Activated CD4-positive, CD25-positive, alpha-beta regulatory T cell treated with anti-CD3 and anti-CD28 coated beads, Interleukin-2, amount 50 U/mL, for 24 hours (primary cell): Measurements from ENCODE around the gene EEF2K.
"Not testable (repeated sequence)": the region's sequence is repeated elsewhere in the genome, so short reads cannot be mapped to it uniquely, and the experiment has no call there.

Experiments used
- ATAC-seq, 2 donors: fragments of 150-1000 bp; cut with Tn5 transposase; one replicate each; pipeline ENCODE4 v1.10.0; 2021; ENCODE audit warnings: mild to moderate bottlenecking in 1 of 2, moderate library complexity in 1 of 2

EEF2K gene

GRCh38 chr16:22206013-22206841 lies at the start of gene EEF2K:
Gene EEF2K, plus strand, starts transcription at chr16:22206278. Its CDS starts 19,452 bp downstream, at chr16:22225730.
- peak; percentile 84 to 88 for ATAC-seq

GRCh38 chr16:22161401-22161800 lies 44.7 kb upstream of the EEF2K start:
- ATAC-seq, result no peak

GRCh38 chr16:22161999-22162655 lies 44.0 kb upstream of the EEF2K start, which contains the start of gene SDR42E2:
Gene SDR42E2, plus strand, starts transcription at chr16:22162506. Its CDS starts 3,077 bp downstream, at chr16:22165583.
- peak; percentile 38 to 53 for ATAC-seq

- ATAC-seq, result no peak
Measured at GRCh38 chr16:22162656-22163009, 43.4 kb upstream of the EEF2K start.

- no peak for ATAC-seq
Measured at GRCh38 chr16:22163806-22164205, 42.3 kb upstream of the EEF2K start.

- ATAC-seq, result no peak
Measured at GRCh38 chr16:22164482-22164881, 41.6 kb upstream of the EEF2K start.

GRCh38 chr16:22165508-22166285 lies 40.4 kb upstream of the EEF2K start:
- no peak for ATAC-seq

GRCh38 chr16:22171953-22172352 lies 34.1 kb upstream of the EEF2K start:
- ATAC-seq, result no peak

- not testable (repeated sequence) for ATAC-seq
Measured at GRCh38 chr16:22172642-22173041, 33.4 kb upstream of the EEF2K start.

- no peak for ATAC-seq
Measured at GRCh38 chr16:22174642-22175041, 31.4 kb upstream of the EEF2K start.

- ATAC-seq, result no peak
Measured at GRCh38 chr16:22177968-22178930, 27.8 kb upstream of the EEF2K start.

GRCh38 chr16:22181426-22181825 lies 24.7 kb upstream of the EEF2K start:
- no peak for ATAC-seq

GRCh38 chr16:22181843-22182242 lies 24.2 kb upstream of the EEF2K start:
- ATAC-seq, result no peak

GRCh38 chr16:22183335-22183734 lies 22.7 kb upstream of the EEF2K start:
- ATAC-seq, result no peak

- ATAC-seq, result peak in 1 of 2 donors; percentile 22
Measured at GRCh38 chr16:22183901-22184614, 22.0 kb upstream of the EEF2K start.

- ATAC-seq, result no peak
Measured at GRCh38 chr16:22184615-22184968, 21.5 kb upstream of the EEF2K start.

- no peak for ATAC-seq
Measured at GRCh38 chr16:22186517-22186916, 19.6 kb upstream of the EEF2K start.

GRCh38 chr16:22188267-22188594 lies 17.8 kb upstream of the EEF2K start:
- no peak for ATAC-seq

GRCh38 chr16:22188595-22189442 lies 17.3 kb upstream of the EEF2K start:
- no peak for ATAC-seq

GRCh38 chr16:22189473-22190080 lies 16.5 kb upstream of the EEF2K start:
- no peak for ATAC-seq
